ENCODE measurements around the gene AOPEP. TPM values are rescaled to one million over a fixed set of nuclear protein-coding genes. Genes with fewer than 3 reads are reported as not detected.

AOPEP gene
- total and polyA plus RNA-seq, 2 donors (not counting 1 experiment from before 2014, with no cell fraction given) = 66.1 to 94.1 TPM

GRCh38 chr9:94879230-94879629 lies 152.7 kb downstream of the AOPEP start:
- no peaks in the 10 kb centered on the region for H3K9me3 ChIP-seq (ENCODE audit: control insufficient read depth, insufficient read depth, low read depth, low read length)
- H3K27ac ChIP-seq (ENCODE audit: insufficient read depth, low read length) = no peak overlapping the region
- H4K20me1 ChIP-seq (ENCODE audit: control insufficient read depth, extremely low read depth, insufficient read depth, low read length) = no peaks in the 10 kb centered on the region
- H3K27me3 ChIP-seq (ENCODE audit: control insufficient read depth, insufficient read depth, low read length) = no peaks in the 10 kb centered on the region
- no peak overlapping the region for H3K4me3 ChIP-seq (replicated peaks in 1 of 4; ENCODE audit: control extremely low read depth in 1 of 4, insufficient read depth in 1 of 4, low read depth in 3 of 4, low read length in 4 of 4)
- H2AFZ ChIP-seq (ENCODE audit: low read length) = no peak overlapping the region
- H3K36me3 ChIP-seq (ENCODE audit: control insufficient read depth, insufficient read depth, low read length) = no peaks in the 10 kb centered on the region
- H3K79me2 ChIP-seq (ENCODE audit: control insufficient read depth, insufficient read depth, low read length) = no peaks in the 10 kb centered on the region
- no peak overlapping the region for H3K4me2 ChIP-seq (ENCODE audit: extremely low read depth, insufficient read depth, low read length)
- no peak overlapping the region for H3K9ac ChIP-seq (ENCODE audit: insufficient read depth, low read length)
- no peaks in the 10 kb centered on the region for H3K4me1 ChIP-seq (ENCODE audit: control insufficient read depth, extremely low read depth, insufficient read depth, low read length)
- TF ChIP-seq CTCF (conservative IDR thresholded peaks at IDR 0.05 in 1 of 2, IDR thresholded peaks at IDR 0.05 in 1 of 2; ENCODE audit: low read depth in 1 of 2, low read length in 2 of 2) (no peak), EZH2 (IDR thresholded peaks at IDR 0.05; ENCODE audit: low read length, missing control alignments) (no peak)
- no peak for DNase-seq (ENCODE audit: low read depth in 2 of 2)

- TF ChIP-seq EZH2 (IDR thresholded peaks at IDR 0.05; ENCODE audit: low read length, missing control alignments) = no peak
- TF ChIP-seq CTCF (conservative IDR thresholded peaks at IDR 0.05 in 1 of 2, IDR thresholded peaks at IDR 0.05 in 1 of 2; ENCODE audit: low read depth in 1 of 2, low read length in 2 of 2) = no peak
- H3K4me2 ChIP-seq (ENCODE audit: extremely low read depth, insufficient read depth, low read length) = no peak overlapping the region
- H3K27ac ChIP-seq (ENCODE audit: insufficient read depth, low read length) = no peak overlapping the region
- H2AFZ ChIP-seq (ENCODE audit: low read length) = no peak overlapping the region
- DNase-seq (ENCODE audit: low read depth in 2 of 2) = peak in 1 of 2 donors; percentile 62
- H3K27me3 ChIP-seq (ENCODE audit: control insufficient read depth, insufficient read depth, low read length) = no peaks in the 10 kb centered on the region
- H3K4me3 ChIP-seq (replicated peaks in 1 of 4; ENCODE audit: control extremely low read depth in 1 of 4, insufficient read depth in 1 of 4, low read depth in 3 of 4, low read length in 4 of 4) = no peak overlapping the region
- H3K9ac ChIP-seq (ENCODE audit: insufficient read depth, low read length) = no peak overlapping the region
- peaks cover 3% of the 10 kb centered on the region for H3K4me1 ChIP-seq (ENCODE audit: control insufficient read depth, extremely low read depth, insufficient read depth, low read length)
- H4K20me1 ChIP-seq (ENCODE audit: control insufficient read depth, extremely low read depth, insufficient read depth, low read length) = no peaks in the 10 kb centered on the region
- H3K9me3 ChIP-seq (ENCODE audit: control insufficient read depth, insufficient read depth, low read depth, low read length) = no peaks in the 10 kb centered on the region
- no peaks in the 10 kb centered on the region for H3K79me2 ChIP-seq (ENCODE audit: control insufficient read depth, insufficient read depth, low read length)
- no peaks in the 10 kb centered on the region for H3K36me3 ChIP-seq (ENCODE audit: control insufficient read depth, insufficient read depth, low read length)
Observed at GRCh38 chr9:94881023-94881422, 154.5 kb downstream of the AOPEP start.

GRCh38 chr9:94881454-94881853 lies 155.0 kb downstream of the AOPEP start:
- Histone ChIP-seq H3K9me3 (ENCODE audit: control insufficient read depth, insufficient read depth, low read depth, low read length) (no peaks in the 10 kb centered on the region), H3K27me3 (ENCODE audit: control insufficient read depth, insufficient read depth, low read length) (no peaks in the 10 kb centered on the region), H3K79me2 (ENCODE audit: control insufficient read depth, insufficient read depth, low read length) (no peaks in the 10 kb centered on the region), H3K27ac (ENCODE audit: insufficient read depth, low read length) (no peak overlapping the region), H3K4me2 (ENCODE audit: extremely low read depth, insufficient read depth, low read length) (no peak overlapping the region), H3K4me3 (replicated peaks in 1 of 4; ENCODE audit: control extremely low read depth in 1 of 4, insufficient read depth in 1 of 4, low read depth in 3 of 4, low read length in 4 of 4) (no peak overlapping the region), H4K20me1 (ENCODE audit: control insufficient read depth, extremely low read depth, insufficient read depth, low read length) (no peaks in the 10 kb centered on the region), H3K9ac (ENCODE audit: insufficient read depth, low read length) (no peak overlapping the region), H3K4me1 (ENCODE audit: control insufficient read depth, extremely low read depth, insufficient read depth, low read length) (peaks cover 3% of the 10 kb centered on the region), H3K36me3 (ENCODE audit: control insufficient read depth, insufficient read depth, low read length) (no peaks in the 10 kb centered on the region), H2AFZ (ENCODE audit: low read length) (no peak overlapping the region)
- TF ChIP-seq CTCF (conservative IDR thresholded peaks at IDR 0.05 in 1 of 2, IDR thresholded peaks at IDR 0.05 in 1 of 2; ENCODE audit: low read depth in 1 of 2, low read length in 2 of 2) = no peak
- no peak for DNase-seq (ENCODE audit: low read depth in 2 of 2)
